TTC549 (cell line): Measurements from ENCODE around the gene SYNGR1.
"Not testable (repeated sequence)": the region's sequence is repeated elsewhere in the genome, so short reads cannot be mapped to it uniquely, and the experiment has no call there.

Experiments
- FAIRE-seq: peaks from 2 replicates; lab custom pipeline; 2012; peaks lifted over from hg19 to GRCh38; lab: Jason Lieb, UNC

SYNGR1 gene

DNA sequence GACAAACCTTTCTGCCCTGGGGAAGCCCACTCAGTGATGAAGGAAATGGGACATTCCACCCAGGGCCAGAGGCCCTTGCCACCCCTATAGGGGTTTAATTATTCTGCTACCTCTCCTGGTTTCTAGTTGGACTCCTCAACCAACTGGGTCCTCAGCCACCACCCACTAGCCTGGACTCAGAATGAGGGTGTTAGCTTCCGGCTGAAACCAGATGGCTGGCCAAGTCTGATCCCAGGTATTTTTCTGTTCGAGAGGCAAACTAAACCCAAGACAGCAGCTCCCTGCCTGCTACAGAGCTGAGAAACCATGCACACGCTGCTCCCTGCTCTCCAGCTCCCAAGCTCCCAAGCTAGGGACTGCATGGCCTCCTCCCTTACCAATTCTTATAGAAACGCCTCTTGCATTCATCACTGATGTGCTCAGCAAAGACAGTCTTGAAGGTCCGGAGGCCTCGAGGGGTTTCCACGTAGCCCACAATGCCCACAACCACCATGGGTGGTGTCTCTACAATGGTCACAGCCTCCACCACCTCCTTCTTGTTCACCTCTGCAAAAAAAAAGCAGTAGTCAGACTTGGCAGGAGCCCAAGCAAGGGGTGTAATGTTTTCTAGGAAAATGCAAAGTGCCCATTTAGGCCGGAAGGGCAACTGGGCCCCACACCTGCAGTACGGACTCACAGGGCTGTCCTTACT is 32.6 kb upstream of the SYNGR1 start:
- FAIRE-seq = no peak

DNA sequence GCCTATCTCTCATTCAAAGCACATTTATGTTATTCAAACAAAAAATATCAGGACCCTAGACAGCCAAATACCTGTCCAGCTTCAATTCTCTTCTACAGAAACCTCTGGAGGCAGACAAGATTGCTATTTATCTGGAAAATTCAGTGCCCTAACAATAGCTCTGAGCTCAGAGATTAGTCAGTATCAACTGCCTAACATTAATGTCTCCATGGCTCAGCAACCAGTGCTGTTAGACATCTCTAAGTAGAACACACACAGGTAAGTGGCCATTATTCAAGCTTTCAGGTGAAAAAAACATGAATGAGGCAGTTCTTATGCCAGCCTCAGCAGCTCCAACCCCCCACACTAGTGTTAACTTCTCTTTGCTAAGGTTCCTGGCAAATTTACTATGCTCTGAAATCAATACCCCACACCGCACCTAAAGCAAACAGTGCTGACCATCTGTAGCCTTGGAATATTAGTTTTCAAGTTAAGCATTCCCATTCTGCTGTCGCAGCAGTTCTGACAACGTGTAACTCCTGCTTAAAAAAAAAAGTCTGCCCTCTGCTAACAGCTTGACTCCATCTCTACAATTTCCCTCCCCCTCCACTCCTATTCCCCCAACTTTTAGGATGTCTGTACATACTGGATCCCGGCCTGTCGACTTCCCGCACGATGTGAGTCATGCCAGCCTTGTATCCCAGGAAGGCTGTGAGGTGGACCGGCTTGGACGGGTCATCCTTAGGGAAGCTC is 31.9 kb upstream of the SYNGR1 start:
- FAIRE-seq = no peak

DNA sequence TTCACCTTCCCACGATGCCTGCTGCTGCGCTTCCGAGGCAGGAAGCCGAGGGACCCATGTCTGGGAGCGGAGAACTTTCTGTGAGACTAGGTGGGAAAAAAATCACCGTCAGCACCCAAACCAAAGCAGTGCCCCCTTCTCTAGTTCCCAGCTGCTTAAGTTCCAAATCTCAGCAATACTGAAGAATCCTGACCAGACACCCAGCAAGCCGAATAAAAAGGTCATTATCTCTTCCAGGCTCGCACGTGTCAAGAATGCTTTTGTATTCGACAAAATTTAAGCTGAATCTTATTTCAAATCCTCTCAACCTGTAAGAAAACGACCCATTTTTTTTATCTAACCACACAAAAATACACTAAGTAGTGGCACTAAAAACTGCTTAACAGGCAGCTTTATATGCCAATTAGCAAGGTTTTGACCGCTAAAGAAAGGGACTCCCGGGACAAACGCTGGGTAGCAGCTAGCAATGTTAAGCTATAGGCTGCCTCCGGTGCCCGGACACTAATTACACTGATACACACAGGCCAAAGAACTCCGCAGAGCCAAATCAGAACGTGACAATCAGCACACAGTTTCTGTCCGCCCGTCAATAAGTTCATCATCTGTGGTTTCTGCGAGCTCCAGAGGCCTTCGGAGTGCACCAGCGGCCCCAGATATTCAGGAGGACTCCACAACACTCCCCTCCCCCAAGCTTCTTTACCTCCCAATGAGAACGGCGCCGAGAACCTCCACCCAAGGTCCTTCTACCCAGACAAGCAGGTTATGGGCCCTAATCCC is 31.1 kb upstream of the SYNGR1 start:
- no peak for FAIRE-seq

GRCh38 chr22:39319284-39320022 is 30.3 kb upstream of the SYNGR1 start, which contains the start of gene RPL3:
Gene RPL3, minus strand, starts transcription at chr22:39319623. Its CDS starts 26 bp downstream, at chr22:39319597.
- peak; percentile 94 for FAIRE-seq

DNA sequence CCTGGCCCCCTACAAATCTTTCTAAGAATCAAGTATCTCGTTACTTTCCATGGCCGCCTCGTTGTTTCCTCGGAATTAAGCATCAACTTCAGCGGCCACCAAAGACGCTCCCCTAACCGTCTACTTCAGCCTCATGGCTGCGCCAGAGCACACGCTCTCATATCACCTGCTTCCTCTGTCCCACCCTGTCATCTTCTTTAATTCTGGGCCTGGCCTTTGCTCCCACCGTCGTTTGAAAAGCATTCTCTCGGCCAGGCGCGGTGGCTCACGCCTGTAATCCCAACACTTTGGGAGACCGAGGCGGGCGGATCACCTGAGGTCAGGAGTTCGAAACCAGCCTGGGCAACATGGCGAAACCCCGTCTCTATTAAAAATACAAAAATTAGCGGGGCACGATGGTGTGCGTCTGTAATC is 29.2 kb upstream of the SYNGR1 start:
- not testable (repeated sequence) for FAIRE-seq

- no peak for FAIRE-seq
Measured at GRCh38 chr22:39325392-39325932, 24.3 kb upstream of the SYNGR1 start.

- no peak for FAIRE-seq
Measured at GRCh38 chr22:39327995-39328754, 21.6 kb upstream of the SYNGR1 start.

- FAIRE-seq = not testable (repeated sequence)
Measured at GRCh38 chr22:39330553-39330952, 19.2 kb upstream of the SYNGR1 start.

DNA sequence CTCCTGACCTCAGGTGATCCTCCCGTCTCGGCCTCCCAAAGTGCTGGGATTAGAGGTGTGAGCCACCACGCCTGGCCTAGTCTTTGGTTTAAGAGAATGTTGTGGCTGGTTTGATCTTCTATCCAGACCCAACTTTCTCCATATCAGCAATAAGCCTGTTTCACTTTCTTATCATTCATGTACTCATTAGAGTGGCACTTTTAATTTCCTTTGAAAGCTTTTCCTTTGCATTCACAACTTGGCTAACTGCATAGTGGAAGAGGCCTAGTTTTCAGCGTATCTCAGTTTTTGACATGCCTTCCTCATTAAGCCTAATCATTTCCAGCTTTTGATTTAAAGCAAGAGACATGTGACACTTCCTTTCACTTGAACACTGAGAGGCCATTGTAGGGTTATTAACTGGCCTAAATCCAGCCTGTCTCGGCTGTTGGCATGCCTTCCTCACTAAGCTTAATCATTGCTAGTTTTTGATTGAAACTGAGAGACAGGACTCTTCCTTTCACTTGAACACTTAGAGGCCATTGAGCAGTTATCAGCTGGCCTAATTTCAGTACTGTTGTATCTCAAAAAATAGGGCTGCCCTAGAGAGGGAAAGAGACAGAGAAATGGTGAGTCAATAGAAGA is 17.2 kb upstream of the SYNGR1 start:
- FAIRE-seq = no peak

DNA sequence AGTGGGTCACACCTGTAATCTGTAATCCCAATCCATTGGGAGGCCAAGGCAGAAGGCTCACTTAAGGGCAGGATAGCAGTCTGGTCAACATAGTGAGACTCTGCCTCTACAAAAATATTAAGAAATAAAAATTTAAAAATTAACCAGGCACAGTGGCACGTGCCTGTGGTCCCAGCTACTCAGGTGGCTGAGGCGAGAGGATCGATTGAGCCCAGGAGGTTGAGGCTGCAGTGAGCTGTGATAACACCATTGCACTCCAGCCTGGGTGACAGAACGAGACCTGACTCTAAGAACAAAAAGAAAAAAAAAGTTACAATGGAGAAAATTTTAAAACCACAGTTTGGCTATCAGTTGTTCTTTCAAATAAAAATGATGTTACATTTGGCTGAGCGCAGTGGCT is 13.4 kb upstream of the SYNGR1 start:
- no peak for FAIRE-seq

DNA sequence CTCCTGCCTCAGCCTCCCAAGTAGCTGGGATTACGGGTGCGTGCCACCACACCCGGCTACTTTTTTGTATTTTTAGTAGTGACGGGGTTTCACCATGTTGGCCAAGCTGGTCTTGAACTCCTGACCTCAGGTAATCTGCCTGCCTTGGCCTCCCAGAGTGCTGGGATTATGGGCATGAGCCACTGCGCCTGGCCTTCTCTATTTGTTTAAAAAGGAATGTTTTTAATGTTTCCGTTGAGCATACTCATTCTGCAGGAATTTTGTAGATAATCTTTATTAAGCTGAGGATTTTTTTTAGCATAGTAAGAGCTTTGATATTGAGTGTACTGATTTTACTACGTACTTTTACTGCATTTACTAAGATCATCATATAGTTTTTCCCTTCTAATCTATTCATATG is 10.0 kb upstream of the SYNGR1 start:
- FAIRE-seq = not testable (repeated sequence)

DNA sequence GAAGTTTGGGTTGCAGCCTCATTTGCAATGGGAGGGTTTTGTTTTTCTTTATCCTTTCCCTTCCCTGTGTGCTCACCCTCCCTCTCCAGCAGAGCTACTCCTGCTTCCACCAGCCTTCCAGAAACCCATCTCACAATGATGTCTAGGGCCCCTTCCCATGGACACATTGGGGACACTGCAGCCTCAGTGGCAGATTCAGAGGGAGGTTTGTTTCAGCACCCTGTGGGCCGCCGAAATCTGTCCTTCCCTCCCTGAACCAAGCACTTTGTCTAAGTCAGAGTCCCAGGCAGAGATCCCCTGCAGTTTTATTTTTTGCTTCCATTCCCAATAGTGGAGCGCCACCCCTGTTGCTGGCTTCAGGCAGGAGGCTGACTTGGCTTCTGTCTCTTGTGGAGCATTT is 8.6 kb upstream of the SYNGR1 start:
- FAIRE-seq = no peak

DNA sequence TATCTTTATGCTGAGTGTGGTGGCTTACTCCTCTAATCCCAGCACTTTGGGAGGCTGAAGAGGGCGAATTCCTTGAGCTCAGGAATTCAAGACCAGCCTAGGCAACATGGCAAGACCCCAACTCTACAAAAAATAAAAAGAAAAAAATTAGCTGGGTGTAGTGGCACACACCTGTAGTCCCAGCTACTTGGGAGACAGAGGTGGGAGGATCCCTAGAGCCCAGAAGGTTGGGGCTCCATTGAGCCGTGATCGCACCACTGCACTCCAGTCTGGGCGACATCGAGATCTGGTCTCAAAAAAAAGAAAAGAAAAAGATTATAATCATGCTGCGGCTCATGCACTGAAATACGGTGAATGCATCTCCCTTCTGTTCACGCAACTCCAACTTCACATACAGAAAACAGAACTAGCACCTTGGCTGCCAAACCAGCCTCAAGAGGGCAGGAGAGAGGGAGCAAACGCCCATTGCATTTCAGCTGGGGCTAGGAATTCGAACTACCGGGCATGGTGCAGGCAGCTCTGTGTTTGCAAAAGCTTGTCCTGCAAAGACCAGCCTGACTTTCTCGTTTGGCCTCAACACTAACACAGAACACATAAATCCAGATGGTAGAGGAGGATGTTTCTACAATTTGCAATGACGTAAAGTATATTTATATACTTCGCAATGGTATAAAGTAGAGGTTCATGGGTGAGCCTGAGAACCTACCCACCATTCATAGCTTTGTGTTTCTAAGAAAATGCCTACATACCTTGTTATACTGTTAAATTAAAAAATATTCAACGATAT is 6.3 kb upstream of the SYNGR1 start:
- peak; percentile 85 for FAIRE-seq

GRCh38 chr22:39344046-39344390 is 5.8 kb upstream of the SYNGR1 start:
- no peak for FAIRE-seq

- FAIRE-seq = no peak
Measured at GRCh38 chr22:39345231-39345630, 4.6 kb upstream of the SYNGR1 start.

GRCh38 chr22:39348909-39349505 is 784 bp upstream of the SYNGR1 start:
- no peak for FAIRE-seq

GRCh38 chr22:39349506-39349966 is 255 bp upstream of the SYNGR1 start:
- no peak for FAIRE-seq

DNA sequence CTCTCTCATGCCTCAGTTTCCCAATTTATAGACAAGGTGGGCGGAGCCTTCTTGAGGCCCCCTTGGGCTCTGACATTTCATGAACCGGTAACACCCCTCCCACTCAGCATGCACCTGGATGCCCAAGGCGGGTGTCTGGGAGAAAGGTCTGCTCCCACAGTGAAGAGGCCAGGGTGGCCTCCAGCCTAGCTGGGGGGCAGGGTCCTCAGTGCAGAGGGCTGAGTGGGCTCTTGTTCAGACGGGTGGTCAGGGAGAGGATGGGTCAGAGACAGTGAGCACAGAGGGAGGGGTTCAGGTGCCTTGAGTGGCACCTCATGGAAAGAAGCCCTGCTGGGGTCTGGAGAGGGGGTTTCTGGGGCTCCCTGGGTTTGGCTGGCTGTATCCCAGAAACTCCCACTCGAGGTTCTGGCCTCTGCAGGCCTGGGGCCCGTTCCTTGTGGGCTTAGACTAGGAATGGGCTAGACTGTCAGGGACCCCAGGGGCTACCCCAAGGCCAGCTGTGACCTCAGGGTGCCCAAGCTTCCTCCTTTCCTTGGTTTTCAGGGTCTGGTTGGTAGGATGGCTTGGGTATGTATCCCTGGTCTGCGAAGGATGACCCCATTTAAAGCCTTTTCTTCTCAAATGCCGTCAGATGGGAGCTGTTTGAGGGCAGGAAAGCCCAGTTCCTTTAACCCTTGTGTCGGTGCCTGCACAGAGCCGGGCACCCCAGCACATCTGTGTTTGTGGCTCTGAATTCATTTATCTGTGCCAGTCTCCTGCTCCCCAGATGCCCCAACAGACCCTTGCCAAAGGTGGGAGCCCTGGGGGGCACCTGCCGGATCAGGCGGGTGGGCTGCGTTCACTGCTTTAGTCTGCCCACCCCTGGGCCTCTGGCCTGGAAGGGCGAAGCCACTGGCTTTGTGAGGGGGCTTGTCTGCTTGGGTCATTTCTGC is 1.2 kb downstream of the SYNGR1 start:
- FAIRE-seq = no peak
